Astrocyte of the spinal cord (primary cell): ENCODE measurements around the gene ZMPSTE24.

Source experiments
- DNase-seq: peaks from one replicate; pipeline ENCODE4 v3.0.0; 2011; ENCODE audit warnings: low read depth, low spot score
- H3K4me3 ChIP-seq: 2 replicates; pipeline ENCODE4 v1.5.1; 2011; ENCODE audit warnings: low read depth, mild to moderate bottlenecking, low read length, moderate library complexity
- CTCF ChIP-seq: IDR thresholded peaks from 2 replicates; pipeline ENCODE4 v1.5.1; 2012; ENCODE audit warnings: low read depth, mild to moderate bottlenecking, low read length, inconsistent platforms
- in situ Hi-C: cut with HindIII; loops from 2 replicates; pipeline ENCODE4 v1.10.0; 2017; ENCODE audit warnings: low sequenced_read_pairs

ZMPSTE24 gene

GRCh38 chr1:40300651-40301050 is 42.6 kb downstream of the ZMPSTE24 start:
- no peak for DNase-seq
- in situ Hi-C loops = no loop called here
- H3K4me3 ChIP-seq = no peak overlapping the region
- no peak for TF ChIP-seq CTCF

- no peak for TF ChIP-seq CTCF
- in situ Hi-C loops = no loop called here
- no peak overlapping the region for H3K4me3 ChIP-seq
- DNase-seq = no peak
Observed at GRCh38 chr1:40301066-40301465, 43.0 kb downstream of the ZMPSTE24 start.

- DNase-seq = no peak
- H3K4me3 ChIP-seq = no peak overlapping the region
- TF ChIP-seq CTCF = no peak
- in situ Hi-C loops = no loop called here
Observed at GRCh38 chr1:40301541-40302299, 43.7 kb downstream of the ZMPSTE24 start.

GRCh38 chr1:40302475-40302874 is 44.4 kb downstream of the ZMPSTE24 start:
- no peak for DNase-seq
- TF ChIP-seq CTCF = no peak
- in situ Hi-C loops = no loop called here
- H3K4me3 ChIP-seq = no peak overlapping the region

- in situ Hi-C loops = no loop called here
- no peak for DNase-seq
- H3K4me3 ChIP-seq = no peak overlapping the region
- no peak for TF ChIP-seq CTCF
Observed at GRCh38 chr1:40303051-40303771, 45.2 kb downstream of the ZMPSTE24 start.

GRCh38 chr1:40303790-40304189 is 45.8 kb downstream of the ZMPSTE24 start:
- in situ Hi-C loops = no loop called here
- no peak for TF ChIP-seq CTCF
- H3K4me3 ChIP-seq = no peak overlapping the region
- no peak for DNase-seq
